Breast epithelium (tissue), 4 donors: ENCODE measurements around the gene WDR1. TPM values are rescaled to one million over a fixed set of nuclear protein-coding genes. Genes with fewer than 3 reads are reported as not detected.
A peak's percentile ranks its signal among the peaks of the same experiment; 100 is the strongest.

Experiments
- DNase-seq, 2 donors: peaks; one replicate each; pipeline ENCODE4 v3.0.0-alpha.2; 2019; ENCODE audit warnings: low spot score in 2 of 2
- H3K27ac ChIP-seq, 2 donors: fragments of 200-600 bp; sonication (generic) in 1 of 2; one replicate each; pipeline ENCODE4 v1.5.1; 2016 to 2019; ENCODE audit warnings: mild to moderate bottlenecking in 1 of 2
- H3K27me3 ChIP-seq, 2 donors: fragments of 200-600 bp; sonication (generic) in 1 of 2; one replicate each; pipeline versions ENCODE4 v1.5.1 to v1.6.0; 2017 to 2019; ENCODE audit warnings: control low read depth in 1 of 2, mild to moderate bottlenecking in 1 of 2
- H3K36me3 ChIP-seq: fragments of 200-600 bp; one replicate; pipeline ENCODE4 v1.5.1; 2019
- H3K4me1 ChIP-seq, 2 donors: fragments of 200-600 bp; sonication (generic); one replicate each; pipeline ENCODE4 v1.5.1; 2016 to 2019; ENCODE audit warnings: control low read depth in 1 of 2
- H3K4me3 ChIP-seq, 3 donors: fragments of 200-600 bp; sonication (generic); 1 replicate in 2 of 3; 2 replicates in 1 of 3; pipeline ENCODE4 v1.5.1; 2016 to 2019; ENCODE audit warnings: mild to moderate bottlenecking in 3 of 3, moderate library complexity in 2 of 3
- H3K9me3 ChIP-seq, 2 donors: fragments of 200-600 bp; sonication (generic) in 1 of 2; one replicate each; pipeline ENCODE4 v1.5.1; 2016 to 2019; ENCODE audit warnings: control low read depth in 1 of 2
- CTCF ChIP-seq, 3 donors: fragments of 450-650 bp; IDR thresholded peaks; one replicate each; pipeline ENCODE4 v1.5.1; 2016 to 2017; ENCODE audit warnings: antibody characterized with exemption in 3 of 3, mild to moderate bottlenecking in 3 of 3, moderate library complexity in 3 of 3
- POLR2A ChIP-seq: fragments of 450-650 bp; IDR thresholded peaks from one replicate; pipeline ENCODE4 v1.6.1; 2016; ENCODE audit warnings: antibody characterized with exemption, mild to moderate bottlenecking, moderate library complexity
- POLR2AphosphoS5 ChIP-seq, 3 donors: sonication (generic); formaldehyde crosslinking; IDR thresholded peaks; one replicate each; pipeline ENCODE4 v1.6.1; 2017; ENCODE audit warnings: antibody characterized with exemption in 3 of 3
- intact Hi-C: fragments of 100-400 bp; cut with DNase I; formaldehyde crosslinking; loops from one replicate; pipeline ENCODE4 v1.15.1; 2023; ENCODE audit warnings: low total_unique reads
- total RNA-seq, 3 donors: library from RNA; depleted of rRNA; stranded (reverse); fragments of >200 nt; gene quantifications; one replicate each; pipeline ENCODE4 v1.1.0, GENCODE V29; 2016

WDR1 gene
- total RNA-seq, 3 donors from 2014 or later = 93.9 to 142 (median 127) TPM

- DNase-seq = peak in 1 of 2 donors; percentile 51
- TF ChIP-seq POLR2A = no peak
- no peak for TF ChIP-seq POLR2AphosphoS5 (IDR thresholded peaks at IDR 0.05)
- TF ChIP-seq CTCF (IDR thresholded peaks at IDR 0.05) = no peak
- H3K27me3 ChIP-seq = no peaks in the 10 kb centered on the region
- H3K9me3 ChIP-seq = no peaks in the 10 kb centered on the region
- peaks cover 3 to 7% of the 10 kb centered on the region in 2 donors for H3K4me1 ChIP-seq
- no peak overlapping the region for H3K27ac ChIP-seq
- no peaks in the 10 kb centered on the region for H3K36me3 ChIP-seq
- H3K4me3 ChIP-seq = no peak overlapping the region
- intact Hi-C loops = no loop called here
These were observed 32.5 kb downstream of the WDR1 start for GRCh38 chr4:10083861-10084641.

- TF ChIP-seq POLR2AphosphoS5 (IDR thresholded peaks at IDR 0.05) (no peak), CTCF (IDR thresholded peaks at IDR 0.05) (no peak), POLR2A (no peak)
- intact Hi-C loops = no loop called here
- Histone ChIP-seq H3K4me3 (no peak overlapping the region), H3K36me3 (no peaks in the 10 kb centered on the region), H3K27ac (no peak overlapping the region), H3K9me3 (no peaks in the 10 kb centered on the region), H3K4me1 (peaks cover 3 to 7% of the 10 kb centered on the region in 2 donors), H3K27me3 (no peaks in the 10 kb centered on the region)
- peak in 1 of 2 donors; percentile 39 for DNase-seq
These were observed 33.2 kb downstream of the WDR1 start for GRCh38 chr4:10083331-10083771.

GRCh38 chr4:10082459-10083272, 33.9 kb downstream of the WDR1 start:
- DNase-seq = peak in 1 of 2 donors; percentile 36
- peaks cover 3 to 7% of the 10 kb centered on the region in 2 donors for H3K4me1 ChIP-seq

GRCh38 chr4:10082047-10082446, 34.6 kb downstream of the WDR1 start:
- DNase-seq = no peak

More at GRCh38 chr4:10082459-10083272, 33.9 kb downstream of the WDR1 start:
- TF ChIP-seq POLR2AphosphoS5 (IDR thresholded peaks at IDR 0.05) = no peak
- TF ChIP-seq POLR2A = no peak
- TF ChIP-seq CTCF (IDR thresholded peaks at IDR 0.05) = no peak
- peak overlapping the region in 1 of 2 donors; percentile 25 for H3K27ac ChIP-seq
- no peaks in the 10 kb centered on the region for H3K27me3 ChIP-seq
- no peak overlapping the region for H3K4me3 ChIP-seq
- H3K9me3 ChIP-seq = no peaks in the 10 kb centered on the region
- no peaks in the 10 kb centered on the region for H3K36me3 ChIP-seq
- intact Hi-C loops = no loop called here

More at GRCh38 chr4:10082047-10082446, 34.6 kb downstream of the WDR1 start:
- intact Hi-C loops = no loop called here
- Histone ChIP-seq H3K9me3 (no peaks in the 10 kb centered on the region), H3K27ac (peak overlapping the region in 1 of 2 donors; percentile 25), H3K36me3 (peaks cover 2% of the 10 kb centered on the region), H3K4me1 (peaks cover 3 to 7% of the 10 kb centered on the region in 2 donors), H3K4me3 (no peak overlapping the region), H3K27me3 (no peaks in the 10 kb centered on the region)
- TF ChIP-seq POLR2A (no peak), CTCF (IDR thresholded peaks at IDR 0.05) (no peak), POLR2AphosphoS5 (IDR thresholded peaks at IDR 0.05) (no peak)
